IMR-90 (cell line): Measurements from ENCODE around the gene RGS14. TPM values are rescaled to one million over a fixed set of nuclear protein-coding genes. Genes with fewer than 3 reads are reported as not detected.

Experiments
- ATAC-seq: fragments of 200-7000 bp; cut with Tn5 transposase; 2 replicates; pipeline ENCODE4 v1.9.1; 2020; ENCODE audit warnings: low read depth, mild to moderate bottlenecking, moderate library complexity
- BruUV-seq: library from RNA; stranded (reverse); fragments of 400-500 nt; replicated peaks from 2 replicates; lab custom pipeline; 2021; lab: Mats Ljungman, UMichigan
- CTCF ChIA-PET: fragments of 300-600 bp; formaldehyde crosslinking; extraction: SDS; loops from one replicate; lab custom pipeline; 2021; ENCODE audit warnings: antibody characterized with exemption; lab: Yijun Ruan, JAX
- POLR2A ChIA-PET: fragments of 300-600 bp; sonication (Branson Sonifier 250); formaldehyde crosslinking; loops from one replicate; lab custom pipeline; 2022; ENCODE audit warnings: antibody characterized with exemption; ENCODE audit not compliant: unreplicated experiment; lab: Charles Lee
- DNase-seq: peaks from one replicate; pipeline ENCODE4 v3.0.0; 2013
- H2AFZ ChIP-seq: replicated peaks from 2 replicates; pipeline ENCODE3; 2013; ENCODE audit warnings: low read length, mild to moderate bottlenecking; ENCODE audit not compliant: poor library complexity
- H2AK5ac ChIP-seq: 2 replicates; pipeline ENCODE4 v1.6.1; 2013; ENCODE audit warnings: low read depth, low read length, inconsistent platforms
- H2AK9ac ChIP-seq: replicated peaks from 2 replicates; pipeline ENCODE3; 2013; ENCODE audit warnings: mild to moderate bottlenecking, low read depth, low read length, moderate library complexity; ENCODE audit not compliant: poor library complexity
- H2BK120ac ChIP-seq: 2 replicates; pipeline ENCODE4 v1.6.1; 2013; ENCODE audit warnings: low read depth, low read length, inconsistent platforms
- H2BK15ac ChIP-seq: 3 replicates; pipeline ENCODE4 v1.6.1; 2013; ENCODE audit warnings: low read depth, low read length, inconsistent platforms
- H2BK20ac ChIP-seq: 2 replicates; pipeline ENCODE4 v1.6.1; 2013; ENCODE audit warnings: low read depth, mild to moderate bottlenecking, inconsistent platforms, low read length, moderate library complexity
- H2BK5ac ChIP-seq: 2 replicates; pipeline ENCODE4 v1.6.1; 2013; ENCODE audit warnings: mild to moderate bottlenecking, low read depth, low read length, inconsistent platforms; ENCODE audit not compliant: poor library complexity, severe bottlenecking
- H3K14ac ChIP-seq: replicated peaks from 2 replicates; pipeline ENCODE4 v1.6.1; 2013; ENCODE audit warnings: low read depth, low read length, inconsistent platforms
- H3K18ac ChIP-seq: 2 replicates; pipeline ENCODE4 v1.6.1; 2013; ENCODE audit warnings: low read depth, low read length, control low read depth
- H3K23ac ChIP-seq: 2 replicates; pipeline ENCODE4 v1.6.1; 2013; ENCODE audit warnings: low read depth, low read length, inconsistent platforms
- H3K27ac ChIP-seq: 2 replicates; pipeline ENCODE4 v1.5.1; 2013; ENCODE audit warnings: mild to moderate bottlenecking, control low read depth, low read length; ENCODE audit not compliant: insufficient read depth
- H3K27me3 ChIP-seq: 2 replicates; pipeline ENCODE4 v1.6.1; 2013; ENCODE audit warnings: low read length; ENCODE audit not compliant: control insufficient read depth, insufficient read depth
- H3K36me3 ChIP-seq: 2 replicates; pipeline ENCODE4 v1.6.1; 2013; ENCODE audit warnings: low read length, mixed read lengths; ENCODE audit not compliant: control insufficient read depth, insufficient read depth
- H3K4ac ChIP-seq: 2 replicates; pipeline ENCODE4 v1.6.1; 2013; ENCODE audit warnings: low read depth, low read length, inconsistent platforms
- H3K4me1 ChIP-seq: 2 replicates; pipeline ENCODE4 v1.6.1; 2013; ENCODE audit warnings: low read length, mixed read lengths; ENCODE audit not compliant: control insufficient read depth, insufficient read depth
- H3K4me2 ChIP-seq: 2 replicates; pipeline ENCODE4 v1.6.1; 2013; ENCODE audit warnings: low read depth, mild to moderate bottlenecking, control low read depth, low read length, moderate library complexity
- H3K4me3 ChIP-seq: 2 replicates; pipeline ENCODE4 v1.5.1; 2013; ENCODE audit warnings: low read depth, mild to moderate bottlenecking, control low read depth, low read length, moderate library complexity; ENCODE audit not compliant: insufficient read depth
- H3K56ac ChIP-seq: 2 replicates; pipeline ENCODE4 v1.6.1; 2013; ENCODE audit warnings: low read length, inconsistent platforms; ENCODE audit not compliant: insufficient read depth; ENCODE audit errors: extremely low read depth
- H3K79me1 ChIP-seq, 2 experiments: 2 replicates each; pipeline ENCODE4 v1.6.1; 2013; ENCODE audit warnings: low read length in 2 of 2, inconsistent platforms in 1 of 2, low read depth in 1 of 2
- H3K9ac ChIP-seq: 2 replicates; pipeline ENCODE4 v1.6.1; 2013; ENCODE audit warnings: low read depth, low read length, control low read depth
- H3K9me1 ChIP-seq: 2 replicates; pipeline ENCODE4 v1.6.1; 2013; ENCODE audit warnings: low read length, inconsistent platforms; ENCODE audit not compliant: insufficient read depth
- H3K9me3 ChIP-seq: 2 replicates; pipeline ENCODE4 v1.6.1; 2013; ENCODE audit warnings: low read length; ENCODE audit not compliant: control insufficient read depth, insufficient read depth
- H4K20me1 ChIP-seq: 2 replicates; pipeline ENCODE4 v1.6.1; 2013; ENCODE audit warnings: low read length, inconsistent platforms; ENCODE audit not compliant: insufficient read depth
- H4K5ac ChIP-seq: 2 replicates; pipeline ENCODE4 v1.6.1; 2013; ENCODE audit warnings: mild to moderate bottlenecking, low read depth, low read length, control low read depth
- H4K8ac ChIP-seq, 2 experiments: 2 replicates each; pipeline ENCODE4 v1.6.1; 2013; ENCODE audit warnings: low read depth in 2 of 2, low read length in 2 of 2, control low read depth in 1 of 2, inconsistent platforms in 1 of 2
- H4K91ac ChIP-seq: 2 replicates; pipeline ENCODE4 v1.6.1; 2013; ENCODE audit warnings: low read depth, low read length, inconsistent platforms; ENCODE audit not compliant: insufficient read depth
- BHLHE40 ChIP-seq: fragments of 150-350 bp; IDR thresholded peaks from 2 replicates; pipeline ENCODE4 v1.6.1; 2016; ENCODE audit warnings: mild to moderate bottlenecking, low read depth, low read length
- CEBPB ChIP-seq: IDR thresholded peaks from 2 replicates; pipeline ENCODE4 v1.6.1; 2012; ENCODE audit warnings: low read depth, low read length, improper control_type of control experiment
- CHD1 ChIP-seq: IDR thresholded peaks from 2 replicates; pipeline ENCODE4 v1.6.1; 2012; ENCODE audit warnings: low read depth, low read length, improper control_type of control experiment
- CTCF ChIP-seq: conservative IDR thresholded peaks from 2 replicates; pipeline ENCODE4 v1.5.1; 2012; ENCODE audit warnings: mild to moderate bottlenecking, low read depth, low read length, improper control_type of control experiment
- ELK1 ChIP-seq: fragments of 150-350 bp; IDR thresholded peaks from 2 replicates; pipeline ENCODE4 v1.6.1; 2016; ENCODE audit warnings: low read depth, mild to moderate bottlenecking, low read length, moderate library complexity, borderline replicate concordance
- FOS ChIP-seq: fragments of 150-350 bp; IDR thresholded peaks from 2 replicates; pipeline ENCODE4 v1.6.1; 2016; ENCODE audit warnings: low read depth, low read length
- MAFK ChIP-seq: IDR thresholded peaks from 2 replicates; pipeline ENCODE4 v1.6.1; 2012; ENCODE audit warnings: low read depth, low read length, improper control_type of control experiment
- MAZ ChIP-seq: IDR thresholded peaks from 2 replicates; pipeline ENCODE4 v1.6.1; 2012; ENCODE audit warnings: low read depth, mild to moderate bottlenecking, low read length, improper control_type of control experiment, moderate library complexity, borderline replicate concordance
- MXI1 ChIP-seq: IDR thresholded peaks from 2 replicates; pipeline ENCODE4 v1.6.1; 2012; ENCODE audit warnings: low read depth, mild to moderate bottlenecking, low read length, moderate library complexity, borderline replicate concordance
- POLR2A ChIP-seq: IDR thresholded peaks from 2 replicates; pipeline ENCODE4 v1.6.1; 2012; ENCODE audit warnings: mild to moderate bottlenecking, low read depth, low read length
- RAD21 ChIP-seq: IDR thresholded peaks from 2 replicates; pipeline ENCODE4 v1.6.1; 2012; ENCODE audit warnings: low read length, improper control_type of control experiment
- RCOR1 ChIP-seq: IDR thresholded peaks from 2 replicates; pipeline ENCODE4 v1.6.1; 2012; ENCODE audit warnings: mild to moderate bottlenecking, low read length, improper control_type of control experiment; ENCODE audit not compliant: insufficient replicate concordance
- RFX5 ChIP-seq: IDR thresholded peaks from 2 replicates; pipeline ENCODE4 v1.8.0; 2012; ENCODE audit warnings: low read depth, mild to moderate bottlenecking, low read length, moderate library complexity
- SMC3 ChIP-seq: fragments of 150-350 bp; IDR thresholded peaks from 2 replicates; pipeline ENCODE4 v1.6.1; 2016; ENCODE audit warnings: low read depth, mild to moderate bottlenecking, antibody characterized with exemption, low read length, moderate library complexity
- USF2 ChIP-seq: fragments of 150-350 bp; IDR thresholded peaks from 2 replicates; pipeline ENCODE4 v1.6.1; 2017; ENCODE audit warnings: mild to moderate bottlenecking, antibody characterized with exemption, low read length, low read depth
- WGBS, 2 experiments: methylation state at CpG; one replicate each; pipeline versions ENCODE4 v1.1.5 to v1.1.7; 2013; ENCODE audit warnings: missing lambda C conversion rate in 2 of 2; ENCODE audit not compliant: insufficient read length in 1 of 2; ENCODE audit errors: extremely low coverage in 2 of 2; 5-methylcytosine and 5-hydroxymethylcytosine counted together
- dilution Hi-C: fragments of 300-500 bp; cut with HindIII; formaldehyde crosslinking; loops from one replicate; pipeline ENCODE4 v1.14.3; 2018; ENCODE audit warnings: low sequenced_read_pairs; ENCODE audit not compliant: unreplicated experiment
- in situ Hi-C: fragments of 300-500 bp; cut with MboI; formaldehyde crosslinking; loops from 3 replicates; pipeline ENCODE4 v1.14.3; 2019; ENCODE audit warnings: low sequenced_read_pairs, inconsistent platforms, mixed read lengths
- intact Hi-C: fragments of 100-400 bp; cut with micrococcal nuclease; formaldehyde crosslinking; loops from 2 replicates; pipeline ENCODE4 v1.10.0; 2022
- polyA plus RNA-seq, 3 experiments: library from polyadenylated mRNA; depleted of rRNA; stranded (reverse); fragments of >200 nt; gene quantifications; 2 replicates each; pipeline ENCODE4 v1.2.3, GENCODE V29; 2012; ENCODE audit warnings: low replicate concordance in 1 of 3
- total RNA-seq: library from RNA; depleted of rRNA; stranded (reverse); fragments of >200 nt; gene quantifications from 2 replicates; pipeline ENCODE4 v1.2.3, GENCODE V29; 2012

RGS14 gene
- total and polyA plus RNA-seq, 2 of the 4 experiments (the other 2 are of a cell fraction) = 1.1 to 6.5 TPM

GRCh38 chr5:177376107-177376506 is 18.4 kb downstream of the RGS14 start:
- no peak overlapping the region for H3K4ac ChIP-seq
- no peak overlapping the region for H2AK5ac ChIP-seq
- H3K4me1 ChIP-seq = peaks cover 7% of the 10 kb centered on the region; the same call in 1 of the 2 replicates
- H2BK15ac ChIP-seq = no peak overlapping the region
- no peak overlapping the region for H3K23ac ChIP-seq
- intact Hi-C loops (no loop called here), dilution Hi-C loops (no loop called here), in situ Hi-C loops (no loop called here)
- no peak for TF ChIP-seq MXI1
- TF ChIP-seq USF2 = no peak
- TF ChIP-seq RAD21 = no peak
- no peak for TF ChIP-seq ELK1
- TF ChIP-seq SMC3 = no peak
- no peak for TF ChIP-seq FOS
- no peak for TF ChIP-seq CTCF
- no peak for TF ChIP-seq CEBPB
- TF ChIP-seq POLR2A = no peak
- TF ChIP-seq BHLHE40 = no peak
- TF ChIP-seq RCOR1 = no peak
- no peak for TF ChIP-seq MAZ
- TF ChIP-seq MAFK = no peak
- no peak for TF ChIP-seq RFX5
- TF ChIP-seq CHD1 = no peak
- peaks cover 7% of the 10 kb centered on the region; the same call in 1 of the 2 replicates for H3K27me3 ChIP-seq
- H3K9me3 ChIP-seq = no peaks in the 10 kb centered on the region
- no peak overlapping the region for H4K8ac ChIP-seq
- no peaks in the 10 kb centered on the region for H3K79me1 ChIP-seq
- DNase-seq (no peak), ATAC-seq (no peak)
- 80% methylated on average over 2 of the region's 11 CpGs; no CpG with 5 or more reads in 1 of the 2 experiments for WGBS, 2 experiments
- no peak overlapping the region for H2BK20ac ChIP-seq
- no peaks in the 10 kb centered on the region; the same call in 1 of the 2 replicates for H4K20me1 ChIP-seq
- H3K18ac ChIP-seq = no peak overlapping the region
- no peak overlapping the region for H3K14ac ChIP-seq
- no peak overlapping the region for H3K4me2 ChIP-seq
- no peaks in the 10 kb centered on the region for H3K36me3 ChIP-seq
- POLR2A ChIA-PET = no interaction called here
- no peak overlapping the region for H4K91ac ChIP-seq
- BruUV-seq = no TSS peak
- H3K9me1 ChIP-seq = peaks cover 6% of the 10 kb centered on the region; the same call in 1 of the 2 replicates
- no peak overlapping the region for H2AFZ ChIP-seq
- H3K27ac ChIP-seq = no peak overlapping the region
- H2BK5ac ChIP-seq = no peak overlapping the region
- no peak overlapping the region for H3K9ac ChIP-seq
- H2AK9ac ChIP-seq = no peak overlapping the region
- H4K5ac ChIP-seq = no peak overlapping the region
- no peak overlapping the region for H2BK120ac ChIP-seq
- CTCF ChIA-PET = no interaction called here
- H3K4me3 ChIP-seq = no peak overlapping the region
- no peak overlapping the region for H3K56ac ChIP-seq
